GM13976 (cell line): Measurements from ENCODE around the gene PDZRN3.

Experiments used
- DNase-seq: peaks from one replicate; pipeline ENCODE4 v3.0.0; 2012; ENCODE audit warnings: low spot score
- CTCF ChIP-seq: IDR thresholded peaks from 2 replicates; pipeline ENCODE4 v1.5.1; 2012; ENCODE audit warnings: borderline replicate concordance, mild to moderate bottlenecking; ENCODE audit not compliant: insufficient read depth; ENCODE audit errors: extremely low read depth, missing control alignments, control extremely low read depth
- in situ Hi-C: fragments of 300-500 bp; cut with MboI; formaldehyde crosslinking; loops from one replicate; pipeline ENCODE4 v1.12.0; 2022; ENCODE audit warnings: low sequenced_read_pairs, mixed read lengths, inconsistent platforms; ENCODE audit not compliant: unreplicated experiment

Gene PDZRN3

GRCh38 chr3:73558727-73559075, 66.0 kb downstream of the PDZRN3 start:
- in situ Hi-C loops: no loop called here

DNA sequence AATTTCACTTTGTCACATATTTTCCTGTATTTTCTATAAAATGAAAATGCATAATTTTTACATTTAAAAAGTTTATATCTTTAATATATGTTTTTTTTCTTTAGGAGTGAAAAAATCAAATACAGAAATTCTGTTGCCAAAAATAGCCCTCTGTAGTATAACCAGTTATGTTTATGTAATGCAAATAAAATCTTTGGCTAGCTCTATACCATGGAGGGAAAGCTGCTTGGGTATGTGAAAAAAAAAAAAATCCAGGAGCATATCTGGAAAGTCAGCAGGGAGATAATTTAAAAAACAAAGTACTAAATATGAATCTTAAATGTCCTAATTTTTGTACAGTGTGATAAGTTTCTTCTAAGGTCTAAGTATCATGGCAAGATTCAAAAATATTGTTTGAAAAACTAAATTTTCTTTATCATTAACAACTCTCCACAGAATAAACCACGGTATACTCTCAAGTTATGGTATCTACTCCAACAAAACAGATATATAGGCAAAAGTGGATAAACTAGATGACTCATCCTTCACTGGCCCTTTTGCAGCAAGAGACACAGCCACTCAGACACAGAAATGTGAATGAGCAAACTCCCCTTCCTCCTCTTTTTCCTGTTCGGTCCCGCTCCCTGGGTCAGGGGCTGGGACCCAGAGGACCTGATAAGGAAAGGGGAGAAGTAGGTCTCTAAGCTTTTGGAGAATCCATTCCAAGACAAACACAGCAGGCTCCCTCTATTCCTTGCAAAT, 66.6 kb downstream of the PDZRN3 start:
- no peak for DNase-seq

More at GRCh38 chr3:73558727-73559075, 66.0 kb downstream of the PDZRN3 start:
- TF ChIP-seq CTCF: no peak
- no peak for DNase-seq

GRCh38 chr3:73556520-73557372, 68.0 kb downstream of the PDZRN3 start:
- DNase-seq: no peak
- no peak for TF ChIP-seq CTCF
- in situ Hi-C loops: no loop called here

More for the DNA sequence above, 66.6 kb downstream of the PDZRN3 start:
- no peak for TF ChIP-seq CTCF
- in situ Hi-C loops: no loop called here

GRCh38 chr3:73555076-73555475, 69.7 kb downstream of the PDZRN3 start:
- in situ Hi-C loops: no loop called here
- no peak for DNase-seq
- TF ChIP-seq CTCF: no peak

- in situ Hi-C loops: no loop called here
- DNase-seq: no peak
- no peak for TF ChIP-seq CTCF
Measured at GRCh38 chr3:73552700-73553099, 72.0 kb downstream of the PDZRN3 start.

DNA sequence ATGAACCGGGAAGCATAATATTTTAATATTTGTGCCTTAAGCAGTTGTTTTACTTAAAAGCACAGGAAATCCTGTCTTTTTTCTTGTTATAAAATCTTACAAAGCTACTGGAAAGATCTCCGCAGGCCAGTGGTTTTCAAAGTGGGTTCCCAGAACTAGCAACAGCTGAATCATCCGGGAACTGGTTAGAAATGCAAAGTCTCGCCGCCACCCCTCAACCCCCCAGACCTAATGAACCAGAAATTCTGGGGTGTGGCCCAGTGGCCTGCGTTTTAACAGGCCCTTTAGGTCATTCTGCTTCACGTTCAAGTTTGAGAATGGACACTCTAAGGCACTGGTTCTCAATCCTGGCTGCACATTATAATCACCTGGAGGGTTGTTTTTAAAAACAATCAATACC, 74.7 kb downstream of the PDZRN3 start:
- DNase-seq: no peak
- no peak for TF ChIP-seq CTCF
- in situ Hi-C loops: no loop called here
